ENCODE data around the gene GPR146.

- TF ChIP-seq CTCF (IDR thresholded peaks at IDR 0.05; ENCODE audit: low read length): no peak
- no peak for TF ChIP-seq EZH2 (IDR thresholded peaks at IDR 0.05; ENCODE audit: borderline replicate concordance, low read length)
Measured at GRCh38 chr7:1058821-1059199, 14.5 kb downstream of the GPR146 start.
